ENCODE data around the gene FAM153A.
"Not testable (repeated sequence)": the region's sequence is repeated elsewhere in the genome, so short reads cannot be mapped to it uniquely, and the experiment has no call there.

Gene FAM153A

GRCh38 chr5:177782792-177783633 lies at the start of gene FAM153A:
TSS of gene FAM153A (minus strand) at chr5:177782899.
- not testable (repeated sequence) for DNase-seq (ENCODE audit: low spot score)

GRCh38 chr5:177832287-177832686 lies 49.6 kb upstream of the FAM153A start:
- not testable (repeated sequence) for DNase-seq (ENCODE audit: low spot score)

GRCh38 chr5:177826073-177826472 lies 43.4 kb upstream of the FAM153A start:
- DNase-seq (ENCODE audit: low spot score): not testable (repeated sequence)

GRCh38 chr5:177824776-177825175 lies 42.1 kb upstream of the FAM153A start:
- not testable (repeated sequence) for DNase-seq (ENCODE audit: low spot score)

- DNase-seq (ENCODE audit: low spot score): not testable (repeated sequence)
These were observed 39.8 kb upstream of the FAM153A start for GRCh38 chr5:177822489-177822888.

- not testable (repeated sequence) for DNase-seq (ENCODE audit: low spot score)
These were observed 37.0 kb upstream of the FAM153A start for GRCh38 chr5:177819664-177820063.

GRCh38 chr5:177812814-177813425 lies 30.2 kb upstream of the FAM153A start:
- DNase-seq (ENCODE audit: low spot score): not testable (repeated sequence)

GRCh38 chr5:177812160-177812743 lies 29.6 kb upstream of the FAM153A start:
- DNase-seq (ENCODE audit: low spot score): not testable (repeated sequence)

GRCh38 chr5:177809209-177809913 lies 26.7 kb upstream of the FAM153A start:
- not testable (repeated sequence) for DNase-seq (ENCODE audit: low spot score)

- DNase-seq (ENCODE audit: low spot score): not testable (repeated sequence)
These were observed 25.7 kb upstream of the FAM153A start for GRCh38 chr5:177808420-177808819.

- not testable (repeated sequence) for DNase-seq (ENCODE audit: low spot score)
These were observed 24.6 kb upstream of the FAM153A start for GRCh38 chr5:177807265-177807664.

GRCh38 chr5:177801427-177801826 lies 18.7 kb upstream of the FAM153A start:
- DNase-seq (ENCODE audit: low spot score): not testable (repeated sequence)

- DNase-seq (ENCODE audit: low spot score): not testable (repeated sequence)
These were observed 15.6 kb upstream of the FAM153A start for GRCh38 chr5:177798237-177798840.

- not testable (repeated sequence) for DNase-seq (ENCODE audit: low spot score)
These were observed 10.6 kb upstream of the FAM153A start for GRCh38 chr5:177793272-177793671.

- DNase-seq (ENCODE audit: low spot score): not testable (repeated sequence)
These were observed 8.9 kb upstream of the FAM153A start for GRCh38 chr5:177791649-177792048.

GRCh38 chr5:177782169-177782568 lies 530 bp downstream of the FAM153A start:
- not testable (repeated sequence) for DNase-seq (ENCODE audit: low spot score)

GRCh38 chr5:177771206-177771605 lies 11.5 kb downstream of the FAM153A start:
- not testable (repeated sequence) for DNase-seq (ENCODE audit: low spot score)

- DNase-seq (ENCODE audit: low spot score): not testable (repeated sequence)
These were observed 12.1 kb downstream of the FAM153A start for GRCh38 chr5:177770646-177771045.

- DNase-seq (ENCODE audit: low spot score): not testable (repeated sequence)
These were observed 18.8 kb downstream of the FAM153A start for GRCh38 chr5:177763737-177764508.

GRCh38 chr5:177760954-177761353 lies 21.7 kb downstream of the FAM153A start:
- DNase-seq (ENCODE audit: low spot score): not testable (repeated sequence)

- not testable (repeated sequence) for DNase-seq (ENCODE audit: low spot score)
These were observed 35.3 kb downstream of the FAM153A start for GRCh38 chr5:177747354-177747753.

Measured in hepatic stellate cell (primary cell).